HEK293T (cell line): Measurements from ENCODE around the gene OXSR1.
A peak's percentile ranks its signal among the peaks of the same experiment; 100 is the strongest.

ENCODE experiments used
- CTCF ChIA-PET: fragments of 350-600 bp; formaldehyde crosslinking; extraction: SDS; loops from one replicate; lab custom pipeline; 2021; ENCODE audit warnings: antibody characterized with exemption, inconsistent platforms; lab: Yijun Ruan, JAX
- POLR2A ChIA-PET: fragments of 350-600 bp; formaldehyde crosslinking; extraction: SDS; loops from one replicate; lab custom pipeline; 2020; ENCODE audit warnings: antibody characterized with exemption, inconsistent platforms; lab: Yijun Ruan, JAX
- DNase-seq: peaks from one replicate; pipeline ENCODE4 v3.0.0; 2012; ENCODE audit warnings: mixed read lengths; ENCODE audit errors: extremely low spot score
- ARNT ChIP-seq: fragments of 450-650 bp; IDR thresholded peaks from 2 replicates; pipeline ENCODE4 v1.6.1; 2017; ENCODE audit warnings: mild to moderate bottlenecking
- BHLHE40 ChIP-seq: fragments of 450-650 bp; IDR thresholded peaks from 2 replicates; pipeline ENCODE4 v1.6.1; 2016; ENCODE audit warnings: mild to moderate bottlenecking, moderate library complexity, borderline replicate concordance
- CTBP1 ChIP-seq: fragments of 450-650 bp; IDR thresholded peaks from 2 replicates; pipeline ENCODE4 v1.6.1; 2016; ENCODE audit warnings: borderline replicate concordance
- ELF4 ChIP-seq: fragments of 450-650 bp; IDR thresholded peaks from 2 replicates; pipeline ENCODE4 v1.6.1; 2017; ENCODE audit warnings: antibody characterized with exemption
- FOXA1 ChIP-seq: fragments of 450-650 bp; IDR thresholded peaks from 2 replicates; pipeline ENCODE4 v1.6.1; 2016; ENCODE audit warnings: mild to moderate bottlenecking
- FOXK2 ChIP-seq: fragments of 450-650 bp; IDR thresholded peaks from 2 replicates; pipeline ENCODE4 v1.6.1; 2016; ENCODE audit warnings: mild to moderate bottlenecking
- FOXM1 ChIP-seq: fragments of 450-650 bp; IDR thresholded peaks from 2 replicates; pipeline ENCODE4 v1.6.1; 2017; ENCODE audit warnings: mild to moderate bottlenecking, borderline replicate concordance
- HDGF ChIP-seq: fragments of 450-650 bp; IDR thresholded peaks from 2 replicates; pipeline ENCODE4 v1.6.1; 2017; ENCODE audit warnings: antibody characterized with exemption, borderline replicate concordance
- L3MBTL2 ChIP-seq: fragments of 450-650 bp; conservative IDR thresholded peaks from 2 replicates; pipeline ENCODE4 v1.6.1; 2016; ENCODE audit warnings: mild to moderate bottlenecking
- LEF1 ChIP-seq: fragments of 450-650 bp; IDR thresholded peaks from 2 replicates; pipeline ENCODE4 v1.6.1; 2017; ENCODE audit warnings: mild to moderate bottlenecking, borderline replicate concordance
- NFRKB ChIP-seq: fragments of 450-650 bp; IDR thresholded peaks from 2 replicates; pipeline ENCODE4 v1.6.1; 2016; ENCODE audit warnings: mild to moderate bottlenecking, moderate library complexity
- PKNOX1 ChIP-seq: fragments of 450-650 bp; IDR thresholded peaks from 2 replicates; pipeline ENCODE4 v1.6.1; 2016
- SP1 ChIP-seq: fragments of 450-650 bp; IDR thresholded peaks from 2 replicates; pipeline ENCODE4 v1.6.1; 2017
- SUZ12 ChIP-seq: fragments of 450-650 bp; IDR thresholded peaks from 2 replicates; pipeline ENCODE4 v1.6.1; 2016; ENCODE audit warnings: mild to moderate bottlenecking
- TARDBP ChIP-seq: fragments of 450-650 bp; IDR thresholded peaks from 2 replicates; pipeline ENCODE4 v1.6.1; 2016
- ZNF384 ChIP-seq: fragments of 450-650 bp; IDR thresholded peaks from 2 replicates; pipeline ENCODE4 v1.6.1; 2016

OXSR1 gene

GRCh38 chr3:38128303-38128655 is 37.1 kb upstream of the OXSR1 start:
- TF ChIP-seq SUZ12 (no peak), ELF4 (no peak), NFRKB (no peak), L3MBTL2 (no peak), HDGF (no peak), FOXK2 (no peak), BHLHE40 (no peak), CTBP1 (no peak), PKNOX1 (no peak), FOXA1 (no peak), FOXM1 (no peak)
- ChIA-PET CTCF (no interaction called here), POLR2A (interaction anchor here (1.3 kb wide), 1 partner anchor 8 kb away, joined by 5 read pairs; the partner anchor contains the start of gene ACAA1)
- no peak for DNase-seq

- POLR2A ChIA-PET: interaction anchor here (1.3 kb wide), 1 partner anchor 8 kb away, joined by 5 read pairs; the partner anchor contains the start of gene ACAA1
Observed at GRCh38 chr3:38129058-38129457, 36.3 kb upstream of the OXSR1 start.

DNA sequence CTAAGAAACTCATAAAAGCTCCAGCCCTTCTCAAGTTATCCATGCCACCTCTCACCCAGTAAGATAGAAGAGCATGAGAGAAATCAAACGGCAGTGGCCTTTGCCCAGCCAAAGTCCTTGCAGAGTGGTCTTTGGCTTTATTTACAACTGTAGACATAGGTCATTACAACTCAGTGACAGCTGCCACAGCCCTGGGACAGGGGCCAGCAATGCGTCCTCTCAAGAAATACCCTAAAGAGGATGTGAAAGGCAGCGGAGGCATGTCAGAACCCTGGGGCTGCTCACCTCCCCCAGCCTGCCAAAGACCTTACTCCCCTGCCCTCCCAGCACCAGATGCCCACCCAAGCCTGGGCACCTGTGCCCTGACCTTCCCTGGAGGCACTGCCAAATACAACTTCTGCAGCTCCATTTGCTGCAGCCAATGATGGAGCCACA is 34.7 kb upstream of the OXSR1 start:
- no peak for TF ChIP-seq FOXM1
- TF ChIP-seq SUZ12: no peak
- TF ChIP-seq BHLHE40: no peak
- ChIA-PET POLR2A (no interaction called here), CTCF (interaction anchor here (0.9 kb wide), 1 partner anchor 152 kb away, joined by 3 read pairs; the partner anchor contains the start of gene SLC22A14)
- DNase-seq: no peak

More at GRCh38 chr3:38129058-38129457, 36.3 kb upstream of the OXSR1 start:
- CTCF ChIA-PET: no interaction called here
- TF ChIP-seq LEF1 (no peak), TARDBP (no peak), CTBP1 (no peak), SUZ12 (no peak), NFRKB (no peak), SP1 (no peak), L3MBTL2 (no peak)
- no peak for DNase-seq

- no peak for TF ChIP-seq ARNT
- TF ChIP-seq PKNOX1: no peak
- no peak for TF ChIP-seq LEF1
- TF ChIP-seq NFRKB: no peak
- no peak for TF ChIP-seq ELF4
- no peak for TF ChIP-seq FOXM1
- no peak for TF ChIP-seq ZNF384
- no peak for TF ChIP-seq HDGF
- TF ChIP-seq BHLHE40: no peak
- TF ChIP-seq SUZ12: no peak
- CTCF ChIA-PET: interaction anchor here (0.9 to 1.0 kb wide), 2 partner anchors 24 to 151 kb away, joined by 3 read pairs; partner anchors contain the start of gene SLC22A14
- DNase-seq: peak; percentile 56
- POLR2A ChIA-PET: no interaction called here
Observed at GRCh38 chr3:38131621-38132369, 33.5 kb upstream of the OXSR1 start.

DNA sequence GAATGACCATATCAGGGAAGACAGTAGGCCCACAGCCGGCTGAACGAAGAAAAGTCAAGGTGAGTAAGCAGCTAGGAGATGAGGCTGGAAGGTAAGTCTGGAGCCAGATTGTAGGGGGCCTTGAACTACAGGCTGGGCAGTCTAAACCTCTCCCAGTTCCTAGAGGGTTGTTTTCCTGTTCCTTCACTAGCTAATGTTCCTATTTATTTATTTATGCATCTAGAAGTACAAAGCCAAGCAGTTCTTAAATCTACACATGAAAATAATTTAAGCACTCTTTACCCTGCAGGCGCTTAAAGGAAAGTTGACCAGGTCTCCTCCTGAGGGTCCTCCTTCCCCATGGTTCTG is 32.2 kb upstream of the OXSR1 start:
- TF ChIP-seq HDGF (no peak), L3MBTL2 (no peak), ZNF384 (no peak), TARDBP (no peak), ARNT (no peak), BHLHE40 (no peak), PKNOX1 (no peak), FOXM1 (no peak), NFRKB (no peak), FOXK2 (no peak), ELF4 (no peak), FOXA1 (no peak), SP1 (no peak), CTBP1 (no peak), LEF1 (no peak), SUZ12 (no peak)
- ChIA-PET POLR2A (interaction anchor here (1.2 to 1.7 kb wide), 3 partner anchors 12 to 213 kb away, joined by 3 to 4 read pairs (median 3); partner anchors contain the start of gene XYLB), CTCF (interaction anchor here (0.6 to 0.9 kb wide), 2 partner anchors 225 to 363 kb away, joined by 3 read pairs; no protein-coding TSS in a partner anchor)
- DNase-seq: no peak
